ELF-1 (cell line): Measurements from ENCODE around the gene RBM17.
"Not testable (repeated sequence)": the region's sequence is repeated elsewhere in the genome, so short reads cannot be mapped to it uniquely, and the experiment has no call there.

Experiments
- DNase-seq: peaks from one replicate; pipeline ENCODE4 v3.0.0-alpha.2; 2016; ENCODE audit warnings: low read depth, low spot score

The RBM17 gene

DNA sequence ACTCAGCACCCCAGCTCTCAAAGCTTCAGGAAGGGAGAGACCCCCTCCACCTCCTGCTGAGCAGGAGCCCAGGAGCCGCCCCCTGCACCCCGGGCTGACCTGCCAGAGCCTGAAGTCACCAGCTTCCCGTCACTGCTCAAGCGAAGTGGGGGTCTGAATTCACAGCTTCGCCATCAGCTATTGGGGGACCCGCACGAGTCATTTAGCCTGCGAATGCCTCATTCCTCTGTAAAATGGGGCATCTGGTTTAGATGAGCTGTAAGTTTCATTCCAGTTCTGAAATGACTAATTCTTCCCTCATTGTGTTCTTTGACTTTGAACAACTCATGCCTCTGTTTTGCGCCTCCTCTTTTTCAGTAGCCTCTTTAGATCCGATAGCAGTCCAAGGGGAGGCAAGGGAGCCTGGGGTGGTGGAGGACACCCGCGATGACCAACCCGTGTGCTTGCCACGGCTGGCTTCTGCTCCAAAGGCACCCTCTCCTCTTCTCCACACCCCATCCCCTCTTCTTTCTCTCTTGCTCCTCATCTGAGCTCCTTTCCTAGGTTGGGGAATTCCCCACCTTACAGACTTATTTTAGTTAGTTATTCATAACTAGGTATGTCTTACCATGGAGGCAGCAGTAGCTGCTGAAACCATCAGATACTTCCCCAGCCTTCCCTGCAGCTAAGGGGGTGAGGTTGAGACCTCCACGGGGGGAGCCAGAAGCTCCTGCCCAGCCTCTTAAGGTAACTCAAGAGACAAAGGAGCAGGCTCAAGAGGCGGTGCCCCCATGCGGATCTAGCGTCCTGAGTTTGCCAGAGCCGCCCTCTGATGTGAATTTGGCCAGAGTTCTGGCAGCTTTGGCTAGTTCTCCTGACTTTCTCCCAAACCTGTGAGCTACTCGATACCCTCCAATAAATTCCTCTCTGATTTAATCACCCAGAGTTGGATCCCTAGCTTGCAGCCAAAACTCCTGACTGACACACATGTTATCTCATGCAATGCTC lies 47.7 kb downstream of the RBM17 start:
- peak; percentile 45 for DNase-seq

DNA sequence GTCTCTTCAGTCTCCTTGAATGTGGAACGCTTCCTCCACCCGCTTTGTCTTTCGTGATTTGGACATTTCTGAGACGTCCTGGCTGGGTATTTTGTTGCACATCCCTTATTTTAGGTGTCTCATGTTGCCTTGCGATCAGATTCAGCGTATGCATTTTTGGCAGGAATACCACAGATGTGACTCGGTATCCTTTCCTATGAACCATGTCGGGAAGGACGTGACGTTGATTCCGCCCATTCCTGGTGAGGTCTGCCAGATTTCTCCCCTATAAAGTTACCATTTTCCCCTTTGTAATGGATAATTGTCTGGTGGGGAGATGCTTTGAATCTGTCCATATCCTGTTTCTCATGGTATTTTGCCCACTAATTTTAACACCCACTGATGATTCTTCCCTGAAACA lies 49.6 kb downstream of the RBM17 start:
- DNase-seq = no peak

DNA sequence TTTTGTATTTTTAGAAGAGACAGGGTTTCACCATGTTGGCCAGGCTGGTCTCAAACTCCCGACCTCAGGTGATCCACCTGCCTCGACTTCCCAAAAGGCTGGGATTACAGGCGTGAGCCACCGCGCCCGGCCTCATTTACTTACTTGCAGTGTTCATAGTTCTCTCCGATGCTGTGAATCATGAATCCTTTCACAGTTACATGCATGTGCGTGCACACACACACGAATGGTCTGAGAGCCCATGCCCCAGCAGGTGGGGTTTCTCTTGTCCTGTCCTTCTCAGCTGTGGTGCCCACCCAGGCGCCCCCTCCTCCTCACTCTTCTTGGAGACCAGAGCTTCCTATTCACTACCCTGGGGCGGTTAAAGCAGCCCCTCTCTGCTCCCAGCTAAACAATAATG lies 50.6 kb downstream of the RBM17 start:
- no peak for DNase-seq

DNA sequence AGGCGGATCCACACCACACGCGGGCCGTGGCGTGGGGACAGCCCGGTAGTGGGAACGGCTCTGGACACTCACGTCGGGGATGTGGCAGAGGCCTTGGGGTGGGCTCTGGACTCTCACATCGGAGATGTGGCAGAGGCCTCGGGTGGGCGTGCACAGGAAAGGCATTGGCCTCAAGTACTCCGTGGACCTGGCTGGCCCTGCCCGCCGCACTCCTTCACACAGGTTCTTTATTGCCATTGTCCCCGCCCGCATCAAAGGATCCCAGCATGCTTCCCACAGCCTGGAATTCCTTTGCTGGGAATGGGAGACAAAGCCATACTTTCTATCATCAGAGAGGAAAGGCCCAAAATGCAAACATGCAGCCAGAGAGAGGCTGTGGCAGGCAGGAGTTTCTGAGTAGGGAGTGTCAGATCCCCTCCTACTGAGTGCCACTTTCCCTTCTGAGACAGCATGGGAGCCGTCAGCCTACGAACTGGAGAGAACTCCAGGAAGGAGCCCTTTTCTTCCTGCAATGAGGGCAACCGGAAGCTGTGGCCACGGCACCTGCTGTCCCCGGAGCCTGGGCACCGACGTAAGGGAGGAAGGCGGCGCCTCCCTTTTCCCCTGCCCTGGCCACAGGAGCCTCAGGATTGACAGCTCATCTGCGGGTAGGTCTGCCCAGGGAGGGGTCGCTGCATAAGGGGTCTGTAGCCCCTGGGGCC lies 51.5 kb downstream of the RBM17 start:
- peak; percentile 58 for DNase-seq

DNA sequence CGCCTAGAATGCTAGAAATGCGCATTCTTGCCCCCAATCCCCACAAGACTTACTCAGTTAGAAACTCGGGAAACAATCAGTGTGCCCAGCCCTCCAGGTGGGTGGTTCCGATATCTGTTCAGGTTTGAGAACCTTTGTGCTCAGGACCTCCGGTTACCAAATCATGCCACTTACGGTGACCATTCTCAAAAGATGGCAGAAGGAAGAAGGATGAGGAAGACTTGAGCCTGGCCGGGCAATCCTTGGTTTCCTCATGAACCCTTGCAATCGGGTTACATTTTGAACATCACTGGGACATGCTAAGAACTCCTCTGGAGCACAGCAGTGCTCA lies 52.1 kb downstream of the RBM17 start:
- DNase-seq = no peak

DNA sequence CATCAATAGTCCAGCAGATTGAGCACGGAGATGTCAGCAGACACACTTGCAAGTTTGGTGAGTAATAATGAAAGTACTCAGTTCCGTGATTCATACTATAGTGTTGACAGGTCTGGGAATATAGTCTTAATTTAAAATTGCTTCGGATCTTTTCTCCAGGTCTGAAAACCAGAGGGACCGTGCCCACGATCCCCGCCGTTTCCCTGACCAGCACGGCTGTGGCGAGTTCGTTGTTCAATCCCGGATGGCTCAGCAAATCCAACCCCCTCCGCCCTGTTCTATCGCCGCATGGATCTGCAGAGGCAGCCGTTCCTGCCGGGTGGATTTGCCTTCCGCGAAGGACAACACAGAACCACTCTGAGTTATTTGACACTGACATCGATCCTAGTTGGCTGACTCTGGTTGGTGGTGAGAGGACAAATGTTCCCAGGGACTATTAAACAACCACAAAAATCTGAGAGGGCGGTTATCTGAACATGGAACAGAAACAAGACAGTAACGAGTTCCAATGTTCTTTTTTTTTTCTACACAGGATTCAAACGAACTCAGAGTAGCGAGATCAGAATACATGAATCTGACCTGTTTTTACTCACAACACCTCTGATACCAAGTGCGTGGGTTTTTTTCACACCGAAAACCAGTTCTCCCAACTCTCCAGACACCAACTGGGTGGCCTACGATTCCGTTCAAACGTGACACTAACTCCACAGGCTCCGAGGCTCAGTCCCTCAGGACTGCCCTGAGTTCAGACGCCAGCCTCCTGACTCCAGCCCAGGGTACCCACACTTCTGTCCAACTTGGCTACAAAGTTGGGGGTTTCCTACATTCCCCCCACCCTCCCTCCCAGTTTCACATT lies 52.7 kb downstream of the RBM17 start:
- DNase-seq = peak; percentile 33

DNA sequence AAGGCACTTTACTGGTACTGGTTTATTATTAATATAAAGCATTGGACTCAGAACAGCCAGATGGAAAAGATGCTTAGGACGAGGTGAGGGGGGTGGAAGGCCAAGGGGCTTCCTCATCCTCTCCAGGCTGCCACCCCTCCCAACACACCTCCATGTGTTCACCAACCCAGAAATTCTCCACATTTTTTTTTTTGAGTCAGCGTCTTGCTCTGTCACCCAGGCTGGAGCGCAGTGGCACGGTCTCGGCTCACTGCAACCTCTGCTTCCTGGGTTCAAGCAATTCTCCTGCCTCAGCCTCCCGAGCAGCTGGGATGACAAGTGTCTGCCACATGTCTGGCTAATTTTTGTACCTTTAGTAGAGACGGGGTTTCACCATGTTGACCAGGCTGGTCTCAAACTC lies 53.4 kb downstream of the RBM17 start:
- not testable (repeated sequence) for DNase-seq

DNA sequence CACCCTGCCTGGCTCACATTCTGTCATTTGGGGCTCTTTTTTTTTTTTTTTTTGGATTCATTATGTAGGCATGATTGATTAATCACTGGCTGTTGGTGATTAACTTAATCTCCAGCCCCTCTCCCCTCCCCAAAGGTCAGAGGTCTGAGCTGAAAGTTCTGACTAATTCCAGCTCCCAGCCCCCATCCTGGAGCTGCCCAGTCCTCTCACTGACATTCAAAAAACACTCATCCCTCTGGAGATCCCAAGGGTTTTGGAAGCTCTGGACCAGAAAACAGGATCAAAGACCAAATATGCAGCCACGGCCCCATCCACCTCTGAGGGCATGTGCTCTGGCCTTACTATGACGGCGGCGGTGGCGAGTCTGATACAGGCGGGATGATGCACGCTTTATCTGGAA lies 53.8 kb downstream of the RBM17 start:
- DNase-seq = peak; percentile 34

DNA sequence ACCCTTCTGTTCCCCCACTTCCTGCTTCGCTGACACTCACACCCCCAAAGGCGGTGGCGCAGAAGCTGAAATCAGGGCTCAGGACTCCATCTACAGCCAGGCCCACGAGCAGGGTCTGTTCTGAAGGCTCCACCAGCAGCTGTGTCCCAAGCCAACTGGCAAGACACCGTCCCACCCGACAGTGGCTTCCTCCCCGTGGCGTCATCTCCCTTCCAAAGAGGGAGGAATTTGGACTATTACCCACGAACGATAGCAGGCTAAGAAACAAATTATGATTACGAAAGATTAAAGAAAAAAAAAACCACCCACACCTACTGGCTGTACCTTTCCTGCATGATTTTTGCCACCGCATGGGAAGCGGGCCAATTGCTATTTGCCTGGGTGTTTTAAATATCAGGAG lies 54.3 kb downstream of the RBM17 start:
- no peak for DNase-seq

DNA sequence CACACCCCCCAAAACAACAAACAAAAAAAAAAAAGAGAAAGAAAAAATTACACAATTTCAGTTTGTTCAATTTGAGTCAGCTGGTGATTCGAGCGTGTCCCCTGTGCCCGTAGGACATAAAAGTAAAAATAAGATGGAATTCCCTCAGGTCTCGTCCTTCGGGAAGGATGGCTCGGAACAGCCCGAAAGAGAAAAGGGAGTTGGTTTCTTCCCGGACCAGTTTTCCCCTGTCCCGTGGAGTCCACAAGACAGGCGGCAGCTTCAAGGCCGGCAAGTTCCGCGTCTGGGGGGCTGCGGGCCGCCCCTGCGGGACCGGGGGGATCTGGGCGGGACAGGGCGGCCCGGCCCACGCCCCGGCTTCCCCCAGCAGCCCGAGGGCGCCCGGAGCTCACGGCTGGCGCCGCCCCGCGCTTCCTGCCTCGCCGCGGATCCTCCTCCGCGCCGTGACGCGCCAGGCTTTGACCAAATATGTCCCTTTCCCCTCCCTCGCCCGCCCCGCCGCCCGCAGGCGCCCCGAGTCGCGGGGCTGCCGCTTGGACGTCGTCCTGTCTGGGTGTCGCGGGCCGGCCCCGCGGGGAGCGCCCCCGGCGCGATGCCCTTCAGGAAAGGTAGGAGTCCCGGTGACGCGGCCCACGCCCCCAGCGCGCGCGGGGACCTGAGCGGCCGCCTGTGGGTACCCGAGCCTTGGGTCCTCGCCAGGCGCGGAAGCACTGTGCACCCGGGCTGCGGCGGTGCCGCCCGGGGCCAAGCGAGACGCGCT lies 55.8 kb downstream of the RBM17 start:
- peak; percentile 72 for DNase-seq

DNA sequence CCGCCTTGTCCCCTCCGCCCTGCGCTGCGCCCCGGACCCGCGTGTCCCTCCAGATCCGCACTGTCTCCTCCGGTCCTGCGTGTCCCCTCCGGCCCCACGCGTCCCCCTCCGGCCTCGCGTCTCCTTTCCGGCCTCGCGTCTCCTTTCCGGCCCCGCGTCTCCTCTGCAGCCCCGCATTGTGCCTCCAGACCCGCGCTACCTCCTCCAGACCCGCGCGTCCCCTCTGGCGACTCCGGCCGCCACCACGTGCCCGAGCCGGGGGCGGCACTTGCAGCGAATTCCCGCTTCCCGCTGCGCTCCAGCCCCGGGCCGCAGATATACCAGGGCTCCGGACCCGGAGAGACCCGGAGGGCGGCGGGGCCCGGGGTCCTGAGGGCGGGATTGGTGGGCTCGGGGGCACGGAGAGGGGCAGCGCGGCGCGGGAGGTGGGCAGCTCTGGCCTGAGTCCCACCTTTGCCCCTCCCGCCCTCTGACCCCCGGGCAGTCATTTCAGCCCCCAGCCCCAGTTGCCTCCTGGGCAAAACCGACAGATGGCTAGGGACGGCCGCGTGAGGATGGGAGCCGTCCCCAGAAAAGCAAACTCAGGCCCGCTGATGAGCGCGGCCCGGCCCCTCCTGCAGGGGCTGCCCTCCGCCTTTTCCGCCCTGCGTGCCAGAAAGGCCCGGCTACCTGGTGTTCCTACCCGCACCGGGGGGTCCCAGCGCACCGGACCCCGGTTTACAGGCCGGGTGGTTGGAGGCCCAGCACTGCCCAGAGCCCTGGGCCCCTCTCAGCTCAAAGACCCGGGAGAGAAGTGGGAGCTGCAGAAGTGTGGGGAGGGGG lies 56.5 kb downstream of the RBM17 start:
- peak; percentile 58 for DNase-seq

DNA sequence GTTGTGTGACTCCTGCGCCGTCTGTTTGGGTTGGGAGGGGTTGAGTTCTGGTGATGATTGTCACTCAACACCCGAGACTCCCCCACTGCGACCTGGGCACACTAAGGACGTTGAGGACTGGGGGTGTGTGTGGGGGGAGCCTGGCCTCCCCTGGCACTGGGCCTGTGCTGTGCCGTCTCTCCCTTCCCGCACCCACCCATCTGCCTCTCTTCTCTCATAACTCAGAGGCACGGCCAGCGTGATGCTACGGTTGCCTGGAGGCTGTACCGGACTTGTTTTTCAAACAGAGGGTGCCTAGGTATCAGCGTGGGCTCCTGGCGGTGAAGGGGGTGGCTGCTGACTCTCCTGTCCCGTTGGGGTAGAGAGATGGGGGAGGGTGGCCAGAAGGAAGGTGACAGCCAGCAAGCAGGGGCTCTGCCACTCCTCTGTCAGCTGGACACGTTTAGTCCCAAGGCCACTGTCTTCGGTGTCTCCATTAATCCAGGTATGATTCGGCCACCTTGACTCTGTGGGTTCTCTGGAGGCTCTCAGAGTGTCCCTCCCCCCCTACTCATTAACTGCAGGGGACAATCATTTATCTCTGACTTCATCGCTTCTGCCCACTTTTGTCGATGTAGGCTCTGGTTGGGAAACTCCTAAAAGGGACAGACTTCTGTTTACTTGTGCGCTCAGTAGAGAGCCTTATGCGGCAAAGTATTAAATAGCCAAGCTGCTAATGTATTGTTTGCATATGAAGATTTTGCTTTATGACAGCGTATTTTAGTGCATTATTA lies 57.4 kb downstream of the RBM17 start:
- peak; percentile 15 for DNase-seq

DNA sequence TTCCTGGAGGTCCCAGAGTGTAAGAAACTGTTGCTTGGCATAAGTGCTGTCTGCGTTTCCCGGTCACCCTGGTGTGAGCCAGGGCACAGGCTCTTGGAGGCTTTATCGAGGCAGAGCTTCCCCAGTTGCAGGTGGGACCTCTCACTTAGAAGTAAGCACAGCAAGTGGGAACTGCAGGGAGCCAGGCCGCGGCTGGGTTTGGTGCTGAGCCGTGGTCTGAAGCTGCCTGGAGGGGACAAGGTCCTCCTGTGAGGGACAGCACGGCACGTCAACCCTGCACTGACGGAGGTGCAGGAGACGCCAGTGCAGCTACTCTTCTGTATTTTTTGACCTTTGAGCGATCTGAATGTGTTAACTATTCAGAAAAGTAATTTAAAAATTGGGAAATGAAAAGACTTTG lies 58.1 kb downstream of the RBM17 start:
- DNase-seq = peak; percentile 12

DNA sequence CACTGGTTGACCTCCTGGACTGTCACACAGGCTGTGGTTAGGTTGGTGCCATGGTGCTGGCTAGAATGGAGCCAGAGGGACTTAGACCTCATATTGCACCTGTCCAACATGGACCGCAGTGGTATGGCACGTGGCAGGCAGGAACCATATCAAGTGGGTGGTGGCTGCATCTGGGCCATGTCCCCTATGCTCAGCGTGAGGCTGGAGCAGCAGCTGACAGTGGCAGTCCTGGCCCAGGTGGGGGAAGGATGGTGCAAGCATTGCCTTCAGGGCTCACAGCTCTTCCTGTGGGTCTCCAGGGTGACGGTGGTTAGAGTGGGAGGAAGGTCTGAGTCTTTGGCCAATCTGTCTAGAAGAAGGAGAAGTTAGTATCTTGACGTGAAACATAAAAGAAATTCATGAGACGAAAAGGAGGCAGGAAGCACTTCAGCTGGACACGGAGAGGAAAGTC lies 59.4 kb downstream of the RBM17 start:
- DNase-seq = no peak

DNA sequence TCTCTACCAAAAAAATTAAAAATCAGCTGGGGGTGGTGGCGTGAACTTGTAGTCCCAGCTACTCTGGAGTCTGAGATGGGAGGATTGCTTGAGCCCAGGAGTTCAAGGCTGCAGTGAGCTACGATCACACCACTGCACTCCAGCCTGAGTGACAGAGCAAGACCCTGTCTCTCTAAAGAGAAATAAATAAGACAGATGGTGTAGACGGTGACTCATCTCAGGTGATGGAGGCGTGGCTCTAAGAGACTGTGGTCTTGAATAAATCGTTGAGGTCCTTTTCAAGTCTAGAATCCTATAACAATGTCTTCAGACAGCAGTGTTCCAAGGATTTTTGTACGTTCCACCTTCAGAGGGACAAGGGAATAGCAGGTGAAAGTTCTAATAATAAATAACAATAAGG lies 60.1 kb downstream of the RBM17 start:
- DNase-seq = no peak

DNA sequence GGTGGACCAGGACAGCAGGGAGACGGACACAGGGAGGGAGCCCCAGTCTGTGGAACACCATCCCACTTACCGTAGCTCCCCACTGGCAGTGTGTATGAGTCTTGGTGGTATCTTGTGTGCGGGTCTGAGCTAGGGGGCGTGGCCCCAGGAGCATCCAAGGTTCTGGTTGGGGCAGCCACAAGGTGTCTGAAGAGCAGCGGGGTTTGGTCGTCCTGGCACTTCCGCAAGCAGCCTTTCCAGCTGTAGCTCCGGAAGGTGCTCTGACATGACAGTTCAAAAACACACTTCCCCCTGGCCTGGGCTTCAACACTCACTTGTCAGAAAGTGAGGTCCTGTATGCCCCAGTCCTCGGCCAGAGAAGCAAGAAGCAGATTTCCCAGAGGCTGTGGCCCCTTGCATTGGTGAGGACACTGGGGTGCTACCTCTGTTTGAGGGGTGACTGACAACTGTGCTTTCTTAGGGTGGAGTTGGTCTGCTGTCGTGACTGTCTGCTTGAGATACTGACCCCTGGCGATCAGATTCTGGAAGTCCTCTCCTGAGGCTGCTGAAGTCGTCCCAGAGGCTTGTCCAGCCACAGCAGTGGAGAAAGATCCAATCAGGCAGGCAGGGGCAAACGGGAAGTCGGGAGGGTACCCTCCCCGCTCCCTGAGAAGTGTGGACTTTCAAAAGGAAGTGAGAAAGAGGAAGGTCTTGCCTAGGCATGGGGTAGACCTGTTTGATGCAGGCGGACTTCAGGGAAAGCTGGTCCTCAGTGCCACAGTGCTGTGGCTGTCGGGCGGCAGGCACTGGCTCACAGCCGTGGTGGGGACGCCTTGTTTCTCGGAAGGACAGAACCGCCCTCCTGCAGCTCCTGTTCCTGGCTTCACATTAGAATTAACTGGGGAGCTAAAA lies 62.5 kb downstream of the RBM17 start:
- DNase-seq = peak; percentile 90

DNA sequence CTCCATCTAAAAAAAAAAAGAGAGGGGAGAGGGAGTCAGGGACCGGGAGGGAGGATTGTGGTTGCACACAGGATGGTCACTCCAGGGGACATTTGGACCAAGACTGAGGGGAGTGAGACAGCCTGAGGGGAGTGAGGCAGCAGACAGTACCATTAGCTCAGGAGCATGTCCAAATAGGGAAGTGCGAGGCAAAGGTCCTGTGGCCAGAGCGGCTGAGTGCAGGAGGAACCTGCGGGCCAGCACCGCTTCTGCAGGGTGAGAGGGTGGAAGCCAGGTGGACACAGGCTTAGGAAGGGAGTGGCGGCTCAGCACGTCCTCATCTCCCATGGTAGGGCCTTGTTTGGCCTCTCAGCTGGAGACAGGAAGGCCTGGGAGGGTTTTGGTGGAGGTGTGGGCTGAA lies 65.0 kb downstream of the RBM17 start:
- no peak for DNase-seq

DNA sequence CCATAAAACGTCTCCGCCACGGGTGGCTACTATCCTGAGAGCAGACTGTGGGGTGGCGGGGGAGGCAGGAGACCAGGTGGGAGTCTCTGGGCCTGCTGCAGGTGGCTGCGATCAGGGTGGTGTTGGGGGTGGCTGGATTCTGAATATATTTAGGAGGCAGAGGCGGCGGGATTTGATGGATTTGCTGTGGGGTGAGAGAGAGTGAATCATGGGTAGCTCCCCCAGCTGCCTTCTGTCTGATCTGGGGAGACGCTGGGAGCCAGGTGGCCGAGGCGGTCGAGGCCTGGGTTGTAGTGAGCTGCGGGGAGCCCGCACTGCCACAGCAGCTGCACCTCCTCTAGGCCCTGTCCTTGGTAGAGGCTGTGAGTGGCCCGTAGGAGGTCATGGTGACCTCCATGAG lies 65.7 kb downstream of the RBM17 start:
- DNase-seq = no peak

DNA sequence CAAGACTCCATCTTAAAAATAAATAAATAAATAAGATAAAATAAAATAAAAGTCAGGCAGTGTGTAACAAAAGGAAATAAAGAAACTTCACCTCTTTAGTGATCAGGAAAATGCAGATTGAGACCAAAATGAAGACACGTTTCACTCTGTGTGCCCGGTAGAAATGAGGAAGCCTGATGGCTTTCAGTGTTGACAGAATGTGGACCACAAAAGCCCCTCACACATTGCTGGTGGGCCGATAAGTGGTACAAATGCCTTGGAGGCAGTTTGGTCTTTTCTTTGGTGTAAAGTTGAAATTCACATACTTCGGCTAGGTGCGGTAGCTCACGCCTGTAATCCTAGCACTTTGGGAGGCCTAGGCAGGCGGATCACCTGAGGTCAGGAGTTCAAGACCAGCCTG lies 69.4 kb downstream of the RBM17 start:
- no peak for DNase-seq
